ENCODE results near the gene PPP2R2D. TPM values are rescaled to one million over a fixed set of nuclear protein-coding genes. Genes with fewer than 3 reads are reported as not detected.

PPP2R2D gene
- total RNA-seq, 2 experiments from 2014 or later, result 37.4 to 38.5 TPM

DNA sequence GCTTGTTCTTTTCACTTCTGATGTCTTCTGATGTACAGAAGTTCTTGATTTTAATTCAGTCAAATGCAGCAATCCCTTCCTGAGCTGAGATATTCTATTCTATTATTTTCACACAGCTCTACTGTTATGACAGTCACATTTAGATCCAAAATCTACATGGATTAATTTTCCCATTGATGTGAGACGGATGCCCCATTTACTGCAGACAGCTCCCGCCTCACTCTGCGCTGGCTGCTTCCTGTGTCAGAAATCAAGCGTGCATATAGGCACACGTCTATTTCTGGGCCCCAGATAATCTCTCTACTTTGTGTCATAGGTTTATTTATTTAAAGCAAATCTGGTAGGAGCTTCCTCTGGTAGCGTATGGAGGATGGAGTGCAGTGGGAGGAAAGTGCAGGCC lies 74.2 kb downstream of the PPP2R2D start:
- no TSS peak for BruUV-seq (replicated peaks)
- peaks cover 42% of the 10 kb centered on the region; the same call in 1 of the 2 replicates for H3K79me2 ChIP-seq (ENCODE audit: insufficient read depth, low read depth, low read length)
- H3K27ac ChIP-seq (ENCODE audit: low read depth, low read length, poor library complexity, severe bottlenecking), result no peak overlapping the region
- POLR2A ChIA-PET, result interaction anchor here (1.2 kb wide), 1 partner anchor 75 kb away, joined by 3 read pairs; no protein-coding TSS in a partner anchor
- no peak for DNase-seq (ENCODE audit: low spot score)
- no peak for TF ChIP-seq EZH2phosphoT487 (IDR thresholded peaks at IDR 0.05; ENCODE audit: borderline replicate concordance, low read depth, low read length)
- TF ChIP-seq, protein P1, sequence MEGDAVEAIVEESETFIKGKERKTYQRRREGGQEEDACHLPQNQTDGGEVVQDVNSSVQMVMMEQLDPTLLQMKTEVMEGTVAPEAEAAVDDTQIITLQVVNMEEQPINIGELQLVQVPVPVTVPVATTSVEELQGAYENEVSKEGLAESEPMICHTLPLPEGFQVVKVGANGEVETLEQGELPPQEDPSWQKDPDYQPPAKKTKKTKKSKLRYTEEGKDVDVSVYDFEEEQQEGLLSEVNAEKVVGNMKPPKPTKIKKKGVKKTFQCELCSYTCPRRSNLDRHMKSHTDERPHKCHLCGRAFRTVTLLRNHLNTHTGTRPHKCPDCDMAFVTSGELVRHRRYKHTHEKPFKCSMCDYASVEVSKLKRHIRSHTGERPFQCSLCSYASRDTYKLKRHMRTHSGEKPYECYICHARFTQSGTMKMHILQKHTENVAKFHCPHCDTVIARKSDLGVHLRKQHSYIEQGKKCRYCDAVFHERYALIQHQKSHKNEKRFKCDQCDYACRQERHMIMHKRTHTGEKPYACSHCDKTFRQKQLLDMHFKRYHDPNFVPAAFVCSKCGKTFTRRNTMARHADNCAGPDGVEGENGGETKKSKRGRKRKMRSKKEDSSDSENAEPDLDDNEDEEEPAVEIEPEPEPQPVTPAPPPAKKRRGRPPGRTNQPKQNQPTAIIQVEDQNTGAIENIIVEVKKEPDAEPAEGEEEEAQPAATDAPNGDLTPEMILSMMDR (conservative IDR thresholded peaks at IDR 0.05; ENCODE audit: low read length), result no peak
- peaks cover 6% of the 10 kb centered on the region for H4K20me1 ChIP-seq (ENCODE audit: insufficient read depth, low read length)
- H3K4me3 ChIP-seq (ENCODE audit: low read depth, low read length, poor library complexity, severe bottlenecking), result no peak overlapping the region
- H3K4me2 ChIP-seq (ENCODE audit: low read length), result no peak overlapping the region
- peaks cover 11% of the 10 kb centered on the region for H3K4me1 ChIP-seq (ENCODE audit: insufficient read depth, low read length, poor library complexity, severe bottlenecking)
- H3K9me3 ChIP-seq (ENCODE audit: low read length), result no peaks in the 10 kb centered on the region
- intact Hi-C loops (cut with micrococcal nuclease; ENCODE audit: unreplicated experiment), result no loop called here
- no peaks in the 10 kb centered on the region for H3K9me2 ChIP-seq (ENCODE audit: insufficient read depth, low read length)
- H2AFZ ChIP-seq (ENCODE audit: low read length), result no peak overlapping the region
- CTCF ChIA-PET (ENCODE audit: unreplicated experiment), result no interaction called here
- H3K36me3 ChIP-seq (ENCODE audit: insufficient read depth, low read length), result peaks cover 66% of the 10 kb centered on the region

DNA sequence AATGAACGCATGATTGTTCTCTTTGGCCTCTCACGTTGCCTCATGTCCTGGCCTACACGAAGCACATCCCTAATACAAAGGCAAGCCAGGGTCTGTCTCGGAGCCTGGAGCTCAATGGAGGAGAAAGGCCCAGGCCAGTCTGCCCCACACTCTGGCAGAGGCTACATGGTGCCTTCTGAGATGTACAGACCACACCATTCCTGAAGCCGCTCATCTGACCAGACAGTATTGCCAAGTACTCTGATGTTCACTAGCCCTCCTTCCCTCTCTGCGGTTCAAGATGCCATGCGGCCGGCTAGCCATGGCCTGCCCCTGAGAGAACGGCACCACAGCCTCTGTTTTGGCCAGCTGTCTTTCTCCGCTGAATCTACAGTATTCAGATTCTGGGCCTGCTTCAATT lies 75.0 kb downstream of the PPP2R2D start:
- Histone ChIP-seq H3K4me3 (ENCODE audit: low read depth, low read length, poor library complexity, severe bottlenecking) (no peak overlapping the region), H3K36me3 (ENCODE audit: insufficient read depth, low read length) (peaks cover 58% of the 10 kb centered on the region), H2AFZ (ENCODE audit: low read length) (no peak overlapping the region), H3K9me3 (ENCODE audit: low read length) (no peaks in the 10 kb centered on the region), H3K4me1 (ENCODE audit: insufficient read depth, low read length, poor library complexity, severe bottlenecking) (peaks cover 17% of the 10 kb centered on the region), H3K9me2 (ENCODE audit: insufficient read depth, low read length) (no peaks in the 10 kb centered on the region), H3K79me2 (ENCODE audit: insufficient read depth, low read depth, low read length) (peaks cover 50% of the 10 kb centered on the region; the same call in 1 of the 2 replicates), H4K20me1 (ENCODE audit: insufficient read depth, low read length) (peaks cover 6% of the 10 kb centered on the region), H3K4me2 (ENCODE audit: low read length) (no peak overlapping the region), H3K27ac (ENCODE audit: low read depth, low read length, poor library complexity, severe bottlenecking) (no peak overlapping the region)
- CTCF ChIA-PET (ENCODE audit: unreplicated experiment), result no interaction called here
- intact Hi-C loops (cut with micrococcal nuclease; ENCODE audit: unreplicated experiment), result no loop called here
- DNase-seq (ENCODE audit: low spot score), result no peak
- BruUV-seq (replicated peaks), result no TSS peak
- POLR2A ChIA-PET, result no interaction called here
- no peak for TF ChIP-seq EZH2phosphoT487 (IDR thresholded peaks at IDR 0.05; ENCODE audit: borderline replicate concordance, low read depth, low read length)
- TF ChIP-seq, protein P1 (conservative IDR thresholded peaks at IDR 0.05; ENCODE audit: low read length), result no peak

DNA sequence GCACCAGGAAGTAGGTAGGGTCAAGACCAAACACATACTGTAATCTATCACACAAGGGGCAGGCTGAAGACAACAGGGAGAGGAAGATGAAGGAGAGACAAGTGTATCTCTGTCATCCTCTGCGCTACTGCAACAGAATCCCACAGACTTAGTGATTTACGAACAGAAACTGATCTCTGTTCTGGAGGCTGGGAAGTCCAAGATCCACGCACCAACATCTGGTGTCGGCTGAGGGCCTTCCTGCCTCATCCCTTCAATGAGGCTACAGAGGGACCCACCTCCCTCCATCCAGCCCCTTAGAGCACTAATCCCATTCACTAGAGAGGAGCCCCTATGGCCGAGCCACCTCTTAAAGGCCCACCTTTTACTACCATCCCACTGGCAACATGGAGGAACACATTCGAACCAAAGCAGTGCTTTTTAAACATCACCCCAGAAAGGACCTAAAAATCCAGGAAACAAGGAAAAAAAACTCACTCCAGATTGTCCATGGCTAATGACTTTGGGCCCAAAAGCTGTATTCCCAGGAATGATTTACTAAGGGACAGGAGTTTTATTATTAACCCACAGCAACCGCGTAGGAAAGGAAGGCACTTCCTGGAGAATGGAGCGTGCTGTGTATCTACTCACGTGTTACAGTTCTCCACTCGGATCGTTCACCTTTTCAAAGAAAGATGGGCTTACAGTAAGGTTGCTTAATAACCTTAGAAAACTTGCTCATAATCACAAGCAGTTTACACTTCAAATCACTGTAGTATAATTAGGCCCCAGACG lies 76.7 kb downstream of the PPP2R2D start:
- H3K9me2 ChIP-seq (ENCODE audit: insufficient read depth, low read length), result no peaks in the 10 kb centered on the region
- H3K9me3 ChIP-seq (ENCODE audit: low read length), result no peaks in the 10 kb centered on the region
- H4K20me1 ChIP-seq (ENCODE audit: insufficient read depth, low read length), result peaks cover 6% of the 10 kb centered on the region; the same call in 1 of the 2 replicates
- H3K79me2 ChIP-seq (ENCODE audit: insufficient read depth, low read depth, low read length), result peaks cover 57% of the 10 kb centered on the region; the same call in 1 of the 2 replicates
- DNase-seq (ENCODE audit: low spot score), result no peak
- intact Hi-C loops (cut with micrococcal nuclease; ENCODE audit: unreplicated experiment), result no loop called here
- H3K4me2 ChIP-seq (ENCODE audit: low read length), result no peak overlapping the region; the same call in 1 of the 2 replicates
- no peak overlapping the region for H3K27ac ChIP-seq (ENCODE audit: low read depth, low read length, poor library complexity, severe bottlenecking)
- TF ChIP-seq, protein P1 (conservative IDR thresholded peaks at IDR 0.05; ENCODE audit: low read length), result no peak
- TF ChIP-seq EZH2phosphoT487 (IDR thresholded peaks at IDR 0.05; ENCODE audit: borderline replicate concordance, low read depth, low read length), result no peak
- no peak overlapping the region for H3K4me3 ChIP-seq (ENCODE audit: low read depth, low read length, poor library complexity, severe bottlenecking)
- ChIA-PET POLR2A (no interaction called here), CTCF (ENCODE audit: unreplicated experiment) (no interaction called here)
- peaks cover 41% of the 10 kb centered on the region; the same call in 1 of the 2 replicates for H3K36me3 ChIP-seq (ENCODE audit: insufficient read depth, low read length)
- H3K4me1 ChIP-seq (ENCODE audit: insufficient read depth, low read length, poor library complexity, severe bottlenecking), result peaks cover 24% of the 10 kb centered on the region
- no peak overlapping the region for H2AFZ ChIP-seq (ENCODE audit: low read length)
- BruUV-seq (replicated peaks), result no TSS peak

Measured in OCI-LY7 (cell line).